Upper lobe of left lung (tissue), 6 donors: ENCODE measurements around the gene HSD11B1L. TPM values are rescaled to one million over a fixed set of nuclear protein-coding genes. Genes with fewer than 3 reads are reported as not detected.

Experiments
- ATAC-seq, 2 donors: fragments of 200-7000 bp; cut with Tn5 transposase; one replicate each; pipeline ENCODE4 v1.9.1; 2022; ENCODE audit warnings: mild to moderate bottlenecking in 2 of 2, moderate library complexity in 2 of 2; ENCODE audit not compliant: low FRiP score in 2 of 2
- DNase-seq, 2 donors: peaks; one replicate each; pipeline ENCODE4 v3.0.0-alpha.2; 2019 to 2020
- H3K27ac ChIP-seq, 4 donors: fragments of 200-600 bp; sonication (generic); one replicate each; pipeline ENCODE4 v1.5.1; 2016 to 2019
- H3K27me3 ChIP-seq, 4 donors: fragments of 200-600 bp; sonication (generic); one replicate each; pipeline ENCODE4 v1.5.1; 2017 to 2019
- H3K36me3 ChIP-seq, 4 donors: fragments of 200-600 bp; sonication (generic); one replicate each; pipeline ENCODE4 v1.5.1; 2016 to 2019
- H3K4me1 ChIP-seq, 4 donors: fragments of 200-600 bp; sonication (generic); one replicate each; pipeline ENCODE4 v1.5.1; 2018 to 2019
- H3K4me3 ChIP-seq, 4 donors: fragments of 200-600 bp; sonication (generic); one replicate each; pipeline ENCODE4 v1.5.1; 2017 to 2019; ENCODE audit warnings: mild to moderate bottlenecking in 2 of 4, moderate library complexity in 1 of 4
- H3K9me3 ChIP-seq, 4 donors: fragments of 200-600 bp; sonication (generic); one replicate each; pipeline ENCODE4 v1.5.1; 2018 to 2019
- EP300 ChIP-seq, 4 donors: sonication (generic); formaldehyde crosslinking; IDR thresholded peaks; one replicate each; pipeline ENCODE4 v1.5.1; 2017; ENCODE audit warnings: antibody characterized with exemption in 4 of 4, control low read depth in 2 of 4
- POLR2A ChIP-seq, 4 donors: fragments of 450-650 bp; IDR thresholded peaks; one replicate each; pipeline ENCODE4 v1.5.1; 2016 to 2017; ENCODE audit warnings: antibody characterized with exemption in 4 of 4, mild to moderate bottlenecking in 2 of 4
- POLR2AphosphoS5 ChIP-seq, 2 donors: sonication (generic); formaldehyde crosslinking; IDR thresholded peaks; one replicate each; pipeline ENCODE4 v1.5.1; 2017; ENCODE audit warnings: antibody characterized with exemption in 2 of 2
- WGBS, 2 donors: methylation state at CpG; one replicate each; pipeline ENCODE4 v1.1.5; 2017 to 2018; 5-methylcytosine and 5-hydroxymethylcytosine counted together
- total RNA-seq, 6 donors: library from RNA; depleted of rRNA in 4 of 6; stranded (reverse); fragments of >200 nt in 4 of 6; gene quantifications; one replicate each; pipeline versions ENCODE4 v1.1.0 to v1.2.1, GENCODE V29; 2016 to 2021
- TF ChIP-seq, protein P1 (sequence below), 6 experiments: fragments of 450-650 bp in 4 of 6; fragments of 200-600 bp in 2 of 6; sonication (generic) in 2 of 6; IDR thresholded peaks; one replicate each; pipeline ENCODE4 v1.5.1; 2016 to 2019; ENCODE audit warnings: antibody characterized with exemption in 6 of 6
- donor health status: DM: no; HTN: no; CAD: no; lungs with moderate emphysema.
- donor health status: DM: no; HTN: yes; CAD: no; lungs with severe emphysema.

The HSD11B1L gene
- total RNA-seq, 6 donors from 2014 or later, result 4.5 to 26.5 (median 16.7) TPM

DNA sequence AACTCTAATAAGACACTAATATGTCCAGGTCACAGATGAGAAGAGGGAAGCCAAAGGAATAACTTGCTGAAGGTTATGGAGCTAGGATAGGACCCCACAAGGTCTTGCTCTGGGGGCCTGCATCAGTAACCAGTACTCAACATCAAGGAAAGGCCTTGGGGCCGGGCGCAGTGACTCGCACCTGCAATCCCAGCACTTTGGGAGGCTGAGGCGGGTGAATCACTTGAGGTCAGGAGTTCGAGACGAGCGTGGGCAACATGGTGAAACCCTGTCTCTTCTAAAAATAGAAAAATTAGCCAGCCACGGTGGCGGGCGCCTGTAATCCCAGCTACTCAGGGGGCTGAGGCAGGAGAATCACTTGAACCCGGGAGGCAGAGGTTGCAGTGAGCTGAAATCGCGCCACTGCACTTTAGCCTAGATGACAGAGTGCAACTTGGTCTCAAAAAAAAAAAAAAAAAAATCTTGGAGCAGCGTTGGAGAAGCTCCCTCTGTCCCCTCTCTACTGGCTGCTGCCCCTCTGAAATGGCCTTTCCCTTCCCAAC, 37.3 kb downstream of the HSD11B1L start:
- Histone ChIP-seq H3K4me3 (peak overlapping the region in 1 of 4 donors; percentile 68), H3K36me3 (peaks cover 0 to 12% (median 7%) of the 10 kb centered on the region in 4 donors), H3K9me3 (no peaks in the 10 kb centered on the region), H3K27me3 (no peaks in the 10 kb centered on the region), H3K27ac (no peak overlapping the region), H3K4me1 (peaks cover 18 to 25% (median 24%) of the 10 kb centered on the region in 4 donors)
- no peak for DNase-seq
- no peak for ATAC-seq
- WGBS, 2 donors, result 59 to 80% methylated on average over 13 to 14 of the region's 14 CpGs
- TF ChIP-seq EP300 (IDR thresholded peaks at IDR 0.05) (no peak), POLR2A (IDR thresholded peaks at IDR 0.05) (no peak), POLR2AphosphoS5 (IDR thresholded peaks at IDR 0.05) (no peak)
- TF ChIP-seq, protein P1, sequence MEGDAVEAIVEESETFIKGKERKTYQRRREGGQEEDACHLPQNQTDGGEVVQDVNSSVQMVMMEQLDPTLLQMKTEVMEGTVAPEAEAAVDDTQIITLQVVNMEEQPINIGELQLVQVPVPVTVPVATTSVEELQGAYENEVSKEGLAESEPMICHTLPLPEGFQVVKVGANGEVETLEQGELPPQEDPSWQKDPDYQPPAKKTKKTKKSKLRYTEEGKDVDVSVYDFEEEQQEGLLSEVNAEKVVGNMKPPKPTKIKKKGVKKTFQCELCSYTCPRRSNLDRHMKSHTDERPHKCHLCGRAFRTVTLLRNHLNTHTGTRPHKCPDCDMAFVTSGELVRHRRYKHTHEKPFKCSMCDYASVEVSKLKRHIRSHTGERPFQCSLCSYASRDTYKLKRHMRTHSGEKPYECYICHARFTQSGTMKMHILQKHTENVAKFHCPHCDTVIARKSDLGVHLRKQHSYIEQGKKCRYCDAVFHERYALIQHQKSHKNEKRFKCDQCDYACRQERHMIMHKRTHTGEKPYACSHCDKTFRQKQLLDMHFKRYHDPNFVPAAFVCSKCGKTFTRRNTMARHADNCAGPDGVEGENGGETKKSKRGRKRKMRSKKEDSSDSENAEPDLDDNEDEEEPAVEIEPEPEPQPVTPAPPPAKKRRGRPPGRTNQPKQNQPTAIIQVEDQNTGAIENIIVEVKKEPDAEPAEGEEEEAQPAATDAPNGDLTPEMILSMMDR (IDR thresholded peaks at IDR 0.05), result no peak

DNA sequence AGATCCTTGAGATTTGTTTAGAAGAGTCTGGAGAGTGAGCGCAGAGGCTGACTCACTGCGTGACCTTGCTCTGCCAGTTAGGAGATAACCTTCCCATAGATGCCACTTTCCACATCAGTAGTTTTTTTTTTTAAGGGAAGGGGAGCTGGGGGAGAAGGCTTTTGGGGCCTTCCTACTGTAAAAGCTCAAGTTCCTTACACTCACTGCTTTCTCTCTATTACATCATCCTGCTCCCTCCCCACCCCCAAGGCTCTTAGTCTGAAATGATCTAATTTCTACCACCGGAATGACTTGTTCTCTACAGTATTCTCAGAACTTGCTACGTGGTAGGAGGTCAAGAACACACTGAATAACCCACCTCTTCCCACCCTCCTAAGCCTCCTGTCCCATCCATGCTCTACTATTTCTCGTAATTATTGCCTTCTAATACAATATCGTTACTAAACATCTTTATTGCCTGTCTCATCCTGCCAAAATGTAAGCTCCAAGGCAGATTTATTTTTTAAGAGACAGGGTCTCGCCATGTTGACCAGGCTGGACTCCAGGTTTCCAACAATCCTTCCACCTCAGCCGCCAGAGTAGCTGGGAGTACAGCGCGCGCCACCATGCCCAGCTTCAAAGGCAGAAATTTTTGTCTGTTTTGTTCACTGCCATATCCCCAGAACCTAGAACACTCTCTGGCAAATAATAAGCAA, 37.9 kb downstream of the HSD11B1L start:
- DNase-seq (no peak), ATAC-seq (no peak)
- no peaks in the 10 kb centered on the region for H3K9me3 ChIP-seq
- WGBS, 2 donors, result 35 to 37% methylated on average over 11 of the region's 11 CpGs
- peak overlapping the region; percentile 68 to 100 (median 90) for H3K4me3 ChIP-seq
- peak overlapping the region in 3 of 4 donors; percentile 89 to 96 (median 93) for H3K27ac ChIP-seq
- no peak for TF ChIP-seq POLR2AphosphoS5 (IDR thresholded peaks at IDR 0.05)
- TF ChIP-seq, protein P1 (IDR thresholded peaks at IDR 0.05), result no peak
- TF ChIP-seq EP300 (IDR thresholded peaks at IDR 0.05), result no peak
- TF ChIP-seq POLR2A (IDR thresholded peaks at IDR 0.05), result no peak
- no peaks in the 10 kb centered on the region for H3K27me3 ChIP-seq
- H3K4me1 ChIP-seq, result peaks cover 18 to 25% (median 24%) of the 10 kb centered on the region in 4 donors
- peaks cover 0 to 6% (median 1%) of the 10 kb centered on the region in 4 donors for H3K36me3 ChIP-seq

DNA sequence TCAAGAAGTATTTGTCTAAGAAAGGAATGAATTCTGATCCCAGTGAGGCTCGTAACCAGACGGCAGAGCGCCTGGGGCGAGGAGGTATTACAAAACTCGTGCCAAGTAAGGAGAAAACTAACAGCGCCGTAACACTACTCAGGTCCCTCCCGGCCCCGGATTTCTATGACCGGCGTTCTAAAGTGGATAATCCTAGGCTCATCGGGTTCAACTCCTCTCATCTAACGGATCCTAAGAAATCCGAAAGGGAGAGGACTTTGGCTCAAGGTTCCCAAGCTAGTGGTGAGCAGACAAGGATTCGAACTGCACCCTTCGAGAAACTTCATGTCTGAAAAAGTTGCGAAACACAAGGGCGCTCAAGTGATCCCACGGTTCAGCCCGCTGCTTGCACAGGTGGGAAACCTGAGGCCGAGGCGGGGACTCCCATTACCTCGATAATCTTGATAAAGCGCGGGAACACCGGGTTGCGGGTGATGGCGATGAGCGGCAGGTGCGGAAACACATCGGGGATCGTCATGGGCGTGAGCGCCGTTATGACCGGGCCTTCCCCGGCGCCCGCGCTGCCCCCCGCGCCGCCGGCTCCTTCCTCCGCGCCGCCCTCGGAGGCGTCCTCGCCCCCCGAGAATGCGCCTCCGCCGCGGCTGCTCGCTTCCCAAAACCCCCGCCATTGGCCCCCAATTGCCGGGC, 38.6 kb downstream of the HSD11B1L start:
- no peaks in the 10 kb centered on the region for H3K9me3 ChIP-seq
- ATAC-seq, result no peak

DNA sequence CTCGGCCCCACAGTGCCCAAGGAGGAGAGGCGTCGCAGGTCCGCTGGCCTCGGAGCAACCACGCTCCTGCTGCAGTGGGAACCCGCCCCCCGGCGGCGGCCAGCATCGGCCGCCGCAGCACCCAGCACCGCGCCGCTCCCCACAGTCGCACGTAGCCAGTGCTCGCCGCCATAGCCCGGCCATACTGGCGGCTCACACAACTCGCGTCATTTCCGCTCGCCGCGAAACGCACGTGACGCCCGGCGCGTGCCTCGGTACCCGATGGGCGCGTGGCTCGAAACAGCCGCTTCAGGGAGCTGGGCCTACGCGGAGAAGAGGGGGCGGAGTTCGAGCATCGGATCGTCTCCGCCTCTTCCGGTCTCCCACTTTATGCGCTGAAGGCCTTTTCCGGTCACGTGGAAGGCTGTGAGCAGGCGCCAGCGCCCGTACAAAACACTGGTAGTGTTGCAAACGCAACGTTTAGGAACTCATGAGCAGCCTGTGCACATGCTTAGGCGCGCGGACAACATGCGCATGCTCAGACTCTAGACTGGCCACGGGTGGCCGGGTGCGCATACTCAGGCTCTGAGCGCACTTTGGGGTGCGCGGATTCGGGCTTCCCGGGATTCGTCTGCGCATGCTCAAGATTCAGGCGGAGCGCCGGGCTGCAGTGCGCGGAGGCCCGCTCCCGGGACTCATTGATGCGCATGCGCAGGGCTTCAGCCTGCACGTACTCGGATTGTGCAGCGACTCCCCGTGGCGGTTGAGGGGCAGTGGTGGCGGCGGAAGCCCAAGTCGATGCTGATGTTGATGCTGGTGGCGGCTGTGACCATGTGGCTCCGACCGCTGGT, 39.3 kb downstream of the HSD11B1L start, which contains the start of the genes CATSPERD and LONP1:
Gene CATSPERD (plus strand): TSS at position 677 of the 830 bp plus-strand sequence. CDS start 101 bp downstream, at position 778.
Gene LONP1 (minus strand): TSS at position 186 of the 830 bp plus-strand sequence. CDS start 14 bp downstream, at position 172.
- no peaks in the 10 kb centered on the region for H3K9me3 ChIP-seq
- WGBS, 2 donors, result 0% methylated on average over 10 of the region's 90 CpGs; no CpG with 5 or more reads in 1 of the 2 donors

More for the DNA sequence above, 38.6 kb downstream of the HSD11B1L start:
- peak overlapping the region; percentile 68 to 100 (median 90) for H3K4me3 ChIP-seq
- H3K36me3 ChIP-seq, result no peaks in the 10 kb centered on the region
- TF ChIP-seq POLR2A (IDR thresholded peaks at IDR 0.05) (no peak), POLR2AphosphoS5 (IDR thresholded peaks at IDR 0.05) (no peak), EP300 (IDR thresholded peaks at IDR 0.05) (no peak)
- TF ChIP-seq, protein P1 (IDR thresholded peaks at IDR 0.05), result no peak
- peak overlapping the region; percentile 89 to 96 (median 92) for H3K27ac ChIP-seq
- peak in 1 of 2 donors; percentile 38 for DNase-seq
- H3K27me3 ChIP-seq, result no peaks in the 10 kb centered on the region
- peaks cover 18 to 25% (median 24%) of the 10 kb centered on the region in 4 donors for H3K4me1 ChIP-seq
- WGBS, 2 donors, result 1% methylated on average over 30 to 43 of the region's 58 CpGs

More for the DNA sequence above, 39.3 kb downstream of the HSD11B1L start, which contains the start of the genes CATSPERD and LONP1:
- peaks cover 18 to 25% (median 24%) of the 10 kb centered on the region in 4 donors for H3K4me1 ChIP-seq
- no peaks in the 10 kb centered on the region for H3K27me3 ChIP-seq
- H3K36me3 ChIP-seq, result no peaks in the 10 kb centered on the region
- ATAC-seq (peak; percentile 98 to 99), DNase-seq (peak; percentile 99)
- H3K4me3 ChIP-seq, result peak within 1 kb of the TSS; percentile 68 to 100 (median 90)
- H3K27ac ChIP-seq, result peak within 1 kb of the TSS; percentile 89 to 96 (median 92)
- TF ChIP-seq POLR2A (IDR thresholded peaks at IDR 0.05), result peak in 2 of 4 donors; percentile 81 to 87
- TF ChIP-seq EP300 (IDR thresholded peaks at IDR 0.05), result peak in 1 of 4 donors; percentile 93
- TF ChIP-seq, protein P1 (IDR thresholded peaks at IDR 0.05), result peak; percentile 86 to 98 (median 96)
- peak; percentile 95 to 97 for TF ChIP-seq POLR2AphosphoS5 (IDR thresholded peaks at IDR 0.05)
